Neuronal stem cell (in vitro differentiated cells): ENCODE results near the gene CLEC14A. TPM values are rescaled to one million over a fixed set of nuclear protein-coding genes. Genes with fewer than 3 reads are reported as not detected.

ENCODE experiments used
- DNase-seq: peaks from one replicate; pipeline ENCODE4 v3.0.0-alpha.2; 2013; ENCODE audit warnings: low spot score
- H2AFZ ChIP-seq: one replicate; pipeline ENCODE4 v1.6.1; 2013; ENCODE audit warnings: mild to moderate bottlenecking, low read length, inconsistent platforms
- H2AK5ac ChIP-seq: 2 replicates; pipeline ENCODE4 v1.6.1; 2013; ENCODE audit warnings: low read depth, mild to moderate bottlenecking, inconsistent platforms, low read length, moderate library complexity, mixed read lengths
- H2BK120ac ChIP-seq: 2 replicates; pipeline ENCODE4 v1.6.1; 2013; ENCODE audit warnings: low read depth, mild to moderate bottlenecking, inconsistent platforms, low read length, moderate library complexity, mixed read lengths
- H2BK12ac ChIP-seq: one replicate; pipeline ENCODE4 v1.6.1; 2013; ENCODE audit warnings: low read length, inconsistent platforms
- H2BK15ac ChIP-seq: 2 replicates; pipeline ENCODE4 v1.6.1; 2013; ENCODE audit warnings: mild to moderate bottlenecking, low read length, inconsistent platforms, mixed read lengths
- H2BK5ac ChIP-seq: one replicate; pipeline ENCODE4 v1.6.1; 2013; ENCODE audit warnings: inconsistent platforms, mild to moderate bottlenecking, low read length, moderate library complexity
- H3K14ac ChIP-seq: one replicate; pipeline ENCODE4 v1.6.1; 2013; ENCODE audit warnings: low read length, inconsistent platforms
- H3K18ac ChIP-seq: 2 replicates; pipeline ENCODE4 v1.6.1; 2013; ENCODE audit warnings: low read length, inconsistent platforms
- H3K23ac ChIP-seq: 2 replicates; pipeline ENCODE4 v1.6.1; 2013; ENCODE audit warnings: low read depth, mild to moderate bottlenecking, mixed read lengths, low read length, inconsistent platforms; ENCODE audit not compliant: poor library complexity
- H3K27ac ChIP-seq: replicated peaks from 3 replicates; pipeline ENCODE4 v1.5.1; 2013; ENCODE audit warnings: low read length, inconsistent platforms
- H3K27me3 ChIP-seq, 3 experiments: 2 replicates each; pipeline ENCODE4 v1.6.1; 2013; ENCODE audit warnings: low read length in 3 of 3, mild to moderate bottlenecking in 2 of 3, inconsistent platforms in 1 of 3, low read depth in 1 of 3, mixed read lengths in 1 of 3, moderate library complexity in 1 of 3; ENCODE audit not compliant: control insufficient read depth in 3 of 3, insufficient read depth in 3 of 3
- H3K36me3 ChIP-seq, 2 donors: replicated peaks in 1 of 2; 2 replicates each; pipeline ENCODE4 v1.6.1; 2013; ENCODE audit warnings: low read length in 2 of 2; ENCODE audit not compliant: control insufficient read depth in 2 of 2, insufficient read depth in 2 of 2
- H3K4ac ChIP-seq: 2 replicates; pipeline ENCODE4 v1.6.1; 2013; ENCODE audit warnings: inconsistent platforms, mild to moderate bottlenecking, low read length, moderate library complexity
- H3K4me1 ChIP-seq, 2 donors: 1 replicate in 1 of 2; 2 replicates in 1 of 2; pipeline ENCODE4 v1.6.1; 2013; ENCODE audit warnings: low read length in 2 of 2, low read depth in 1 of 2; ENCODE audit not compliant: control insufficient read depth in 2 of 2, insufficient read depth in 1 of 2
- H3K4me2 ChIP-seq: one replicate; pipeline ENCODE4 v1.6.1; 2013; ENCODE audit warnings: mild to moderate bottlenecking, low read length, inconsistent platforms; ENCODE audit not compliant: insufficient read depth, poor library complexity, severe bottlenecking
- H3K4me3 ChIP-seq, 2 donors: 2 replicates each; pipeline ENCODE4 v1.5.1; 2013; ENCODE audit warnings: low read length in 2 of 2, mild to moderate bottlenecking in 2 of 2, inconsistent platforms in 1 of 2, moderate library complexity in 1 of 2
- H3K79me1 ChIP-seq: one replicate; pipeline ENCODE4 v1.6.1; 2013; ENCODE audit warnings: low read depth, mild to moderate bottlenecking, inconsistent platforms, low read length, moderate library complexity
- H3K9ac ChIP-seq: one replicate; pipeline ENCODE4 v1.6.1; 2013; ENCODE audit warnings: mild to moderate bottlenecking, low read depth, low read length, inconsistent platforms; ENCODE audit not compliant: poor library complexity
- H3K9me3 ChIP-seq, 2 donors: replicated peaks in 1 of 2; 2 replicates each; pipeline versions ENCODE3 to v1.6.1; 2013; ENCODE audit warnings: low read length in 2 of 2, mild to moderate bottlenecking in 2 of 2, inconsistent platforms in 1 of 2, low read depth in 1 of 2, mixed read lengths in 1 of 2, moderate library complexity in 1 of 2; ENCODE audit not compliant: control insufficient read depth in 2 of 2, insufficient read depth in 1 of 2
- H4K8ac ChIP-seq: one replicate; pipeline ENCODE4 v1.6.1; 2013; ENCODE audit warnings: low read depth, mild to moderate bottlenecking, inconsistent platforms, low read length, moderate library complexity
- H4K91ac ChIP-seq: one replicate; pipeline ENCODE4 v1.6.1; 2013; ENCODE audit warnings: low read length, low read depth, mild to moderate bottlenecking, inconsistent platforms; ENCODE audit not compliant: poor library complexity
- whole genome bisulfite sequencing, 2 donors: extraction: QIAGEN DNeasy Blood & Tissue Kit; methylation state at CpG; one replicate each; pipeline ENCODE4 v1.1.7; 2013; ENCODE audit warnings: missing lambda C conversion rate in 2 of 2, mixed read lengths in 1 of 2; ENCODE audit not compliant: insufficient read length in 2 of 2, insufficient replicate concordance in 1 of 2; ENCODE audit errors: extremely low coverage in 2 of 2; 5-methylcytosine and 5-hydroxymethylcytosine counted together
- polyA plus RNA-seq, 2 experiments: library from polyadenylated mRNA; stranded (reverse); fragments of 200-250 nt; gene quantifications; one replicate each; pipeline ENCODE4 v1.2.3, GENCODE V29; 2013

The CLEC14A gene
- polyA plus RNA-seq (2013, experiment 1 of 2), result 0.11 TPM
- polyA plus RNA-seq (2013, experiment 2 of 2), result 0.11 TPM

GRCh38 chr14:38255673-38256532 lies at the start of gene CLEC14A:
TSS of gene CLEC14A (minus strand) at chr14:38256093. CDS start at chr14:38256022, 71 bp downstream.
- no peak within 1 kb of the TSS for H3K4ac ChIP-seq
- H2AFZ ChIP-seq, result peak within 1 kb of the TSS; percentile 49
- no peak within 1 kb of the TSS for H4K8ac ChIP-seq
- peak within 1 kb of the TSS; percentile 94 for H2BK15ac ChIP-seq
- H3K9me3 ChIP-seq, result no peaks in the 10 kb centered on the region
- no peak for DNase-seq
- no peaks in the 10 kb centered on the region for H3K79me1 ChIP-seq
- peaks cover 0 to 7% of the 10 kb centered on the region in 2 donors for H3K4me1 ChIP-seq
- peak within 1 kb of the TSS in 1 of 2 donors; percentile 79 for H3K4me3 ChIP-seq
- peaks cover 15 to 44% (median 29%) of the 10 kb centered on the region in 3 experiments for H3K27me3 ChIP-seq
- peak within 1 kb of the TSS; percentile 55 for H3K23ac ChIP-seq
- H3K27ac ChIP-seq, result no peak within 1 kb of the TSS
- H2BK12ac ChIP-seq, result peak within 1 kb of the TSS; percentile 63
- peak within 1 kb of the TSS; percentile 71 for H3K14ac ChIP-seq
- peak within 1 kb of the TSS; percentile 98 for H3K4me2 ChIP-seq
- no peak within 1 kb of the TSS for H4K91ac ChIP-seq
- H3K9ac ChIP-seq, result peak within 1 kb of the TSS; percentile 80
- no peak within 1 kb of the TSS for H2BK5ac ChIP-seq
- no CpG with 5 or more reads among the region's 68 CpGs for WGBS, 2 donors
- H3K36me3 ChIP-seq, result no peaks in the 10 kb centered on the region
- peak within 1 kb of the TSS; percentile 80 for H3K18ac ChIP-seq
- H2AK5ac ChIP-seq, result peak within 1 kb of the TSS; percentile 37
- H2BK120ac ChIP-seq, result no peak within 1 kb of the TSS

- no peak overlapping the region for H3K18ac ChIP-seq
- WGBS, 2 donors, result no CpG with 5 or more reads among the region's 1 CpG
- DNase-seq, result no peak
Measured at GRCh38 chr14:38302966-38303365, 47.1 kb upstream of the CLEC14A start.

GRCh38 chr14:38302034-38302433 lies 46.1 kb upstream of the CLEC14A start:
- Histone ChIP-seq H3K4me1 (no peaks in the 10 kb centered on the region), H3K4ac (no peak overlapping the region), H3K4me3 (peak overlapping the region in 1 of 2 donors; percentile 36), H2BK15ac (no peak overlapping the region), H2AK5ac (no peak overlapping the region), H3K27ac (no peak overlapping the region), H3K27me3 (no peaks in the 10 kb centered on the region), H4K8ac (no peak overlapping the region), H2BK12ac (no peak overlapping the region), H4K91ac (no peak overlapping the region), H2AFZ (no peak overlapping the region), H2BK120ac (no peak overlapping the region), H3K14ac (peak overlapping the region; percentile 65), H3K36me3 (no peaks in the 10 kb centered on the region), H3K9ac (no peak overlapping the region), H3K9me3 (no peaks in the 10 kb centered on the region), H3K79me1 (no peaks in the 10 kb centered on the region), H2BK5ac (no peak overlapping the region), H3K18ac (peak overlapping the region; percentile 32), H3K4me2 (no peak overlapping the region), H3K23ac (peak overlapping the region; percentile 3)
- no CpG with 5 or more reads among the region's 2 CpGs for WGBS, 2 donors
- DNase-seq, result no peak

More at GRCh38 chr14:38302966-38303365, 47.1 kb upstream of the CLEC14A start:
- H2BK15ac ChIP-seq, result no peak overlapping the region
- no peak overlapping the region for H3K9ac ChIP-seq
- H3K4me3 ChIP-seq, result no peak overlapping the region
- no peaks in the 10 kb centered on the region for H3K27me3 ChIP-seq
- no peak overlapping the region for H4K8ac ChIP-seq
- H3K9me3 ChIP-seq, result no peaks in the 10 kb centered on the region
- H3K4ac ChIP-seq, result no peak overlapping the region
- H2BK5ac ChIP-seq, result no peak overlapping the region
- no peak overlapping the region for H3K14ac ChIP-seq
- H3K79me1 ChIP-seq, result no peaks in the 10 kb centered on the region
- no peaks in the 10 kb centered on the region for H3K36me3 ChIP-seq
- H3K27ac ChIP-seq, result no peak overlapping the region
- no peak overlapping the region for H3K4me2 ChIP-seq
- H2BK12ac ChIP-seq, result no peak overlapping the region
- no peak overlapping the region for H2AFZ ChIP-seq
- H3K23ac ChIP-seq, result no peak overlapping the region
- H3K4me1 ChIP-seq, result no peaks in the 10 kb centered on the region
- no peak overlapping the region for H2BK120ac ChIP-seq
- no peak overlapping the region for H4K91ac ChIP-seq
- no peak overlapping the region for H2AK5ac ChIP-seq

- H3K9me3 ChIP-seq, result no peaks in the 10 kb centered on the region
- H3K9ac ChIP-seq, result no peak overlapping the region
- H3K23ac ChIP-seq, result no peak overlapping the region
- no peak overlapping the region for H2AK5ac ChIP-seq
- no peak overlapping the region for H4K91ac ChIP-seq
- H3K4me3 ChIP-seq, result no peak overlapping the region
- no peak overlapping the region for H3K4me2 ChIP-seq
- H3K79me1 ChIP-seq, result no peaks in the 10 kb centered on the region
- WGBS, 2 donors, result 100% methylated on average over 1 of the region's 1 CpG; no CpG with 5 or more reads in 1 of the 2 donors
- no peaks in the 10 kb centered on the region for H3K27me3 ChIP-seq
- H2BK15ac ChIP-seq, result no peak overlapping the region
- H4K8ac ChIP-seq, result no peak overlapping the region
- H2BK5ac ChIP-seq, result no peak overlapping the region
- H2BK120ac ChIP-seq, result no peak overlapping the region
- no peak overlapping the region for H3K14ac ChIP-seq
- no peak overlapping the region for H3K18ac ChIP-seq
- H2BK12ac ChIP-seq, result no peak overlapping the region
- no peak overlapping the region for H3K27ac ChIP-seq
- DNase-seq, result no peak
- H3K4me1 ChIP-seq, result no peaks in the 10 kb centered on the region
- no peaks in the 10 kb centered on the region for H3K36me3 ChIP-seq
- no peak overlapping the region for H3K4ac ChIP-seq
- H2AFZ ChIP-seq, result no peak overlapping the region
Measured at GRCh38 chr14:38297681-38298080, 41.8 kb upstream of the CLEC14A start.
